Ovary (tissue), 9 donors: ENCODE results near the gene FBXL16. TPM values are rescaled to one million over a fixed set of nuclear protein-coding genes. Genes with fewer than 3 reads are reported as not detected.

ENCODE experiments used
- DNase-seq, 5 donors: peaks; one replicate each; pipeline ENCODE4 v3.0.0-alpha.2; 2019 to 2020
- H3K27ac ChIP-seq, 2 donors: fragments of 200-600 bp; one replicate each; pipeline versions ENCODE4 v1.5.1 to v1.8.0; 2019 to 2022
- H3K27me3 ChIP-seq: fragments of 200-600 bp; one replicate; pipeline ENCODE4 v1.8.0; 2022
- H3K36me3 ChIP-seq: fragments of 200-600 bp; sonication (generic); one replicate; pipeline ENCODE4 v1.5.1; 2019
- H3K4me1 ChIP-seq: one replicate; pipeline ENCODE4 v1.8.1; 2013; ENCODE audit warnings: mild to moderate bottlenecking, moderate library complexity; ENCODE audit not compliant: insufficient read depth
- H3K4me3 ChIP-seq: fragments of 200-600 bp; sonication (generic); one replicate; pipeline ENCODE4 v1.5.1; 2017
- H3K9me3 ChIP-seq, 2 donors: fragments of 200-600 bp in 1 of 2; sonication (generic) in 1 of 2; one replicate each; pipeline versions ENCODE4 v1.5.1 to v1.8.1; 2013 to 2019; ENCODE audit warnings: mild to moderate bottlenecking in 1 of 2, moderate library complexity in 1 of 2
- CTCF ChIP-seq, 3 donors: fragments of 450-650 bp in 2 of 3; fragments of 200-600 bp in 1 of 3; IDR thresholded peaks; one replicate each; pipeline versions ENCODE4 v1.5.1 to v1.8.0; 2016 to 2022; ENCODE audit warnings: antibody characterized with exemption in 3 of 3, mild to moderate bottlenecking in 1 of 3
- EP300 ChIP-seq: sonication (generic); formaldehyde crosslinking; IDR thresholded peaks from one replicate; pipeline ENCODE4 v1.6.1; 2017; ENCODE audit warnings: antibody characterized with exemption
- POLR2A ChIP-seq: fragments of 450-650 bp; IDR thresholded peaks from one replicate; pipeline ENCODE4 v1.6.1; 2017; ENCODE audit warnings: antibody characterized with exemption, mild to moderate bottlenecking, moderate library complexity
- WGBS, 3 donors: extraction: QIAGEN DNeasy Blood & Tissue Kit in 1 of 3; methylation state at CpG; one replicate each; pipeline versions ENCODE4 v1.1.5 to v1.1.7; 2013 to 2017; 5-methylcytosine and 5-hydroxymethylcytosine counted together
- intact Hi-C, 4 donors: fragments of 100-400 bp; cut with DNase I; formaldehyde crosslinking; loops; one replicate each; pipeline versions ENCODE4 v1.11.0 to v1.15.1; 2022 to 2023
- polyA plus RNA-seq, 2 donors: library from polyadenylated mRNA; stranded (reverse); fragments of 200-250 nt in 1 of 2; fragments of 350-450 nt in 1 of 2; fragmentation: Illumina TruSeq in 1 of 2; extraction: RNeasy Lipid Tissue Mini Kit (QIAGEN cat#74804) in 1 of 2; gene quantifications; one replicate each; pipeline ENCODE4 v1.2.3, GENCODE V29; 2013 to 2014
- total RNA-seq, 7 donors: library from RNA; depleted of rRNA in 2 of 7; stranded (reverse); fragments of >200 nt in 2 of 7; fragmentation: NEBNext Ultra II Directional in 3 of 7; extraction: Animal tissue kit (Norgen Biotek cat#: 25700) in 3 of 7; gene quantifications; one replicate each; pipeline versions ENCODE4 v1.1.0 to v1.2.4, GENCODE V29; 2016 to 2023
- donor health status: DM: no; HTN: no; CAD: no; lungs with moderate emphysema.
- donor health status: DM: no; HTN: no; CAD: no.
- donor health status: Bipolar disorder and iron deficiency.
- donor health status: DM: yes; HTN: yes; CAD: no.
- donor health status: DM: no; HTN: no; CAD: no.
- donor health status: DM: yes; HTN: yes; CAD: no.

FBXL16 gene
- total and polyA plus RNA-seq, 9 donors: 0.22 to 2.5 (median 0.95) TPM; not detected in 1

GRCh38 chr16:662597-662996 lies 43.0 kb downstream of the FBXL16 start:
- no peaks in the 10 kb centered on the region for H3K36me3 ChIP-seq
- intact Hi-C loops: loop anchor here in 2 of 4 donors (5.0 to 10.0 kb wide), 3 partner anchors 80 to 278 kb away; partner anchors contain the start of gene PGAP6 (in 1 of the 2)
- WGBS, 3 donors: 92 to 96% (median 93%) methylated on average over 19 to 21 of the region's 21 CpGs

GRCh38 chr16:662095-662494 lies 43.5 kb downstream of the FBXL16 start:
- H3K4me1 ChIP-seq: peaks cover 5% of the 10 kb centered on the region
- H3K36me3 ChIP-seq: no peaks in the 10 kb centered on the region
- no peaks in the 10 kb centered on the region for H3K27me3 ChIP-seq
- TF ChIP-seq POLR2A (no peak), EP300 (no peak), CTCF (IDR thresholded peaks at IDR 0.05) (no peak)
- no peak overlapping the region for H3K4me3 ChIP-seq
- no peaks in the 10 kb centered on the region for H3K9me3 ChIP-seq
- WGBS, 3 donors: 87 to 89% (median 87%) methylated on average over 15 to 19 of the region's 19 CpGs
- no peak overlapping the region for H3K27ac ChIP-seq
- peak in 1 of 5 donors; percentile 43 for DNase-seq
- intact Hi-C loops: loop anchor here in 2 of 4 donors (5.0 to 10.0 kb wide), 3 partner anchors 80 to 277 kb away; partner anchors contain the start of gene PGAP6 (in 1 of the 2)

More at GRCh38 chr16:662597-662996, 43.0 kb downstream of the FBXL16 start:
- Histone ChIP-seq H3K27ac (no peak overlapping the region), H3K4me3 (no peak overlapping the region), H3K27me3 (no peaks in the 10 kb centered on the region), H3K9me3 (no peaks in the 10 kb centered on the region), H3K4me1 (peaks cover 8% of the 10 kb centered on the region)
- no peak for DNase-seq
- no peak for TF ChIP-seq EP300
- TF ChIP-seq CTCF (IDR thresholded peaks at IDR 0.05): no peak
- no peak for TF ChIP-seq POLR2A

- no peak overlapping the region for H3K27ac ChIP-seq
Measured at GRCh38 chr16:661184-661821, 44.3 kb downstream of the FBXL16 start.

More at GRCh38 chr16:661184-661821, 44.3 kb downstream of the FBXL16 start:
- Histone ChIP-seq H3K9me3 (no peaks in the 10 kb centered on the region), H3K4me3 (no peak overlapping the region), H3K27me3 (no peaks in the 10 kb centered on the region), H3K4me1 (peaks cover 5% of the 10 kb centered on the region), H3K36me3 (no peaks in the 10 kb centered on the region)
- peak in 1 of 5 donors; percentile 60 for DNase-seq
- intact Hi-C loops: loop anchor here in 2 of 4 donors (5.0 to 10.0 kb wide), 3 partner anchors 79 to 277 kb away; partner anchors contain the start of gene PGAP6 (in 1 of the 2)
- peak in 1 of 3 donors; percentile 62 for TF ChIP-seq CTCF (IDR thresholded peaks at IDR 0.05)
- no peak for TF ChIP-seq EP300
- TF ChIP-seq POLR2A: no peak
- WGBS, 3 donors: 46 to 51% (median 48%) methylated on average over 29 to 35 of the region's 35 CpGs
